Osteoblast (primary cell): ENCODE measurements around the gene INPP4A. TPM values are rescaled to one million over a fixed set of nuclear protein-coding genes. Genes with fewer than 3 reads are reported as not detected.
A peak's percentile ranks its signal among the peaks of the same experiment; 100 is the strongest.
"Not testable (repeated sequence)": the region's sequence is repeated elsewhere in the genome, so short reads cannot be mapped to it uniquely, and the experiment has no call there.

Experiments
- DNase-seq: peaks from one replicate; pipeline ENCODE4 v3.0.0; 2011; ENCODE audit warnings: low spot score, mixed read lengths; ENCODE audit not compliant: insufficient read length; ENCODE audit errors: missing footprints
- H2AFZ ChIP-seq: 2 replicates; pipeline ENCODE4 v1.6.0; 2011; ENCODE audit warnings: mild to moderate bottlenecking, low read length
- H3K27ac ChIP-seq: 2 replicates; pipeline ENCODE4 v1.5.1; 2011; ENCODE audit warnings: mild to moderate bottlenecking, low read depth, low read length, moderate library complexity
- H3K27me3 ChIP-seq: 2 replicates; pipeline ENCODE4 v1.6.0; 2012; ENCODE audit warnings: mild to moderate bottlenecking, control low read depth, inconsistent platforms, low read length, moderate library complexity; ENCODE audit not compliant: insufficient read depth
- H3K36me3 ChIP-seq: 2 replicates; pipeline ENCODE4 v1.5.1; 2011; ENCODE audit warnings: mild to moderate bottlenecking, low read length, control low read depth, moderate library complexity; ENCODE audit not compliant: insufficient read depth
- H3K4me1 ChIP-seq: 2 replicates; pipeline ENCODE4 v1.5.1; 2011; ENCODE audit warnings: mild to moderate bottlenecking, low read length, control low read depth, moderate library complexity; ENCODE audit not compliant: insufficient read depth
- H3K4me2 ChIP-seq: 2 replicates; pipeline ENCODE4 v1.6.0; 2011; ENCODE audit warnings: mild to moderate bottlenecking, low read length; ENCODE audit not compliant: insufficient read depth
- H3K4me3 ChIP-seq: fragments of 200-600 bp; sonication (generic); 3 replicates; pipeline ENCODE4 v1.5.1; 2012; ENCODE audit warnings: mild to moderate bottlenecking, low read length, inconsistent platforms; ENCODE audit not compliant: insufficient read depth
- H3K79me2 ChIP-seq: 2 replicates; pipeline ENCODE4 v1.6.0; 2012; ENCODE audit warnings: mild to moderate bottlenecking, low read length, control low read depth, inconsistent platforms; ENCODE audit not compliant: insufficient read depth
- H3K9me3 ChIP-seq: 2 replicates; pipeline ENCODE4 v1.5.1; 2011; ENCODE audit warnings: low read depth, low read length, control low read depth
- H4K20me1 ChIP-seq: 2 replicates; pipeline ENCODE4 v1.6.0; 2012; ENCODE audit warnings: mild to moderate bottlenecking, low read length, control low read depth; ENCODE audit not compliant: insufficient read depth
- CTCF ChIP-seq: IDR thresholded peaks from 2 replicates; pipeline ENCODE4 v1.5.1; 2011; ENCODE audit warnings: mild to moderate bottlenecking, low read depth, low read length, moderate library complexity; ENCODE audit errors: extremely low read depth
- total RNA-seq: library from RNA; depleted of rRNA; stranded (reverse); fragments of >200 nt; gene quantifications from 2 replicates; pipeline ENCODE4 v1.2.3, GENCODE V29; 2012

The INPP4A gene
- total RNA-seq, 1 donor: 25.7 TPM

- H3K4me1 ChIP-seq: no peaks in the 10 kb centered on the region
- no peak overlapping the region for H3K4me2 ChIP-seq
- no peak for TF ChIP-seq CTCF
- H4K20me1 ChIP-seq: no peaks in the 10 kb centered on the region
- no peaks in the 10 kb centered on the region for H3K27me3 ChIP-seq
- peak; percentile 35 for DNase-seq
- no peak overlapping the region for H3K27ac ChIP-seq
- no peaks in the 10 kb centered on the region for H3K79me2 ChIP-seq
- no peaks in the 10 kb centered on the region for H3K9me3 ChIP-seq
- H2AFZ ChIP-seq: no peak overlapping the region
- no peaks in the 10 kb centered on the region for H3K36me3 ChIP-seq
- no peak overlapping the region for H3K4me3 ChIP-seq
Measured at GRCh38 chr2:98589489-98589888, 144.8 kb downstream of the INPP4A start.

GRCh38 chr2:98592565-98592964, 147.9 kb downstream of the INPP4A start:
- Histone ChIP-seq H2AFZ (no peak overlapping the region), H3K27me3 (no peaks in the 10 kb centered on the region), H3K79me2 (no peaks in the 10 kb centered on the region), H3K4me2 (no peak overlapping the region), H3K27ac (no peak overlapping the region), H3K4me1 (no peaks in the 10 kb centered on the region), H3K4me3 (no peak overlapping the region), H3K9me3 (no peaks in the 10 kb centered on the region), H4K20me1 (no peaks in the 10 kb centered on the region), H3K36me3 (no peaks in the 10 kb centered on the region)
- no peak for DNase-seq
- TF ChIP-seq CTCF: no peak

- not testable (repeated sequence) for H3K27me3 ChIP-seq, H3K79me2 ChIP-seq, H3K4me2 ChIP-seq, H3K4me3 ChIP-seq, DNase-seq, H2AFZ ChIP-seq, H4K20me1 ChIP-seq, H3K4me1 ChIP-seq, H3K9me3 ChIP-seq, H3K27ac ChIP-seq, H3K36me3 ChIP-seq
Measured at GRCh38 chr2:98594665-98595064, 150.0 kb downstream of the INPP4A start.

GRCh38 chr2:98598781-98599428, 154.2 kb downstream of the INPP4A start:
- H3K4me2 ChIP-seq: no peak overlapping the region
- peak overlapping the region; percentile 33 for H3K27ac ChIP-seq
- H3K4me3 ChIP-seq: no peak overlapping the region
- H2AFZ ChIP-seq: no peak overlapping the region
- TF ChIP-seq CTCF: no peak
- H3K36me3 ChIP-seq: peaks cover 17% of the 10 kb centered on the region
- DNase-seq: no peak
- no peaks in the 10 kb centered on the region for H3K27me3 ChIP-seq
- no peaks in the 10 kb centered on the region for H3K9me3 ChIP-seq
- H4K20me1 ChIP-seq: peaks cover 2% of the 10 kb centered on the region
- peaks cover 6% of the 10 kb centered on the region for H3K4me1 ChIP-seq
- H3K79me2 ChIP-seq: peaks cover 4% of the 10 kb centered on the region
